ENCODE data around the gene CRACR2A. TPM values are rescaled to one million over a fixed set of nuclear protein-coding genes. Genes with fewer than 3 reads are reported as not detected.

Gene CRACR2A
- total and polyA plus RNA-seq, 2 of the 8 experiments (the other 6 are each of a cell fraction or from before 2014, with no cell fraction given): 0.85 to 3.2 TPM

DNA sequence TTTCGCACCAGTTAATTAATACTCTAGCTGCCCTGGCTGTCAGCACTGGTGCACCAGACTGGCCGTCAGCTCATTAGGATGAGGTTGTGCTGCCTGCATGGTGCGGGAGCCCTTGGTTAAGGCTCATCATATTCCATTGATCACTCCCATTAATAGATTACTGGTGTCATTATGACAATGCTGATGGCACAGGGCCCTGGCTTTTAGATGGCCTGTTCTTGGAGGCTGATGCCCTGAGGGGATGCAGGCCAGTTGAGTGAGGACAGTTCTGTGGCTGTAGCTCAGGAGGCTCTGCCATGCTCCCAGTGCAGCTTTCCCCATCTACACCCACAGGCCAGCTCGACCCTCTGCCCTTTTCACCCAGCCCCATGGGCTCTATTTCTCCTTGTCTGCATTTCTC, 135.3 kb downstream of the CRACR2A start:
- Histone ChIP-seq H2AFZ (ENCODE audit: low read length) (no peak overlapping the region), H2BK20ac (ENCODE audit: low read length) (no peak overlapping the region), H2BK15ac (ENCODE audit: low read length) (no peak overlapping the region), H3K23me2 (ENCODE audit: low read depth, low read length) (no peaks in the 10 kb centered on the region), H4K5ac (ENCODE audit: insufficient read length, low read depth, low read length) (no peak overlapping the region), H3K9me3 (ENCODE audit: insufficient read depth in 2 of 2, low read depth in 1 of 2, low read length in 1 of 2) (no peaks in the 10 kb centered on the region), H2BK5ac (ENCODE audit: low read depth, low read length) (0 out of 2 replicates have a peak overlapping the region, but pooled peaks have one; percentile 60), H3K56ac (replicated peaks; ENCODE audit: insufficient read length, low read depth, low read length) (no peak overlapping the region), H3K4me2 (ENCODE audit: insufficient read depth in 1 of 2, low read depth in 2 of 2, low read length in 2 of 2) (no peak overlapping the region), H3K36me3 (ENCODE audit: control insufficient read depth in 2 of 4, insufficient read depth in 4 of 4, low read length in 3 of 4) (no peaks in the 10 kb centered on the region), H4K8ac (ENCODE audit: extremely low read depth, insufficient read depth, low read length) (peak overlapping the region; percentile 7; the same call in 1 of the 2 replicates), H3K4me3 (ENCODE audit: extremely low read depth in 1 of 4, insufficient read depth in 2 of 4, low read depth in 3 of 4, low read length in 4 of 4) (no peak overlapping the region), H2AK5ac (ENCODE audit: low read depth, low read length) (peak overlapping the region; percentile 75; the same call in 1 of the 2 replicates), H2BK120ac (replicated peaks; ENCODE audit: low read depth, low read length) (no peak overlapping the region), H3K4me1 (replicated peaks in 1 of 4; ENCODE audit: control insufficient read depth in 3 of 4, insufficient read depth in 4 of 4, low read length in 3 of 4) (peaks cover 0 to 3% (median 0%) of the 10 kb centered on the region in 4 experiments; a peak in 2 of 7 replicates), H4K20me1 (replicated peaks in 1 of 2; ENCODE audit: control insufficient read depth in 1 of 2, insufficient read depth in 2 of 2, low read length in 2 of 2) (no peaks in the 10 kb centered on the region), H3K79me1 (ENCODE audit: low read depth, low read length) (no peaks in the 10 kb centered on the region), H3K23ac (ENCODE audit: insufficient read length) (no peak overlapping the region), H2BK12ac (ENCODE audit: low read depth, low read length) (no peak overlapping the region), H3K27ac (ENCODE audit: low read depth, low read length) (no peak overlapping the region), H3K79me2 (ENCODE audit: control insufficient read depth in 1 of 2, insufficient read depth in 2 of 2, low read length in 2 of 2) (no peaks in the 10 kb centered on the region), H3K4ac (replicated peaks; ENCODE audit: insufficient read length, low read depth, low read length) (no peak overlapping the region), H3K18ac (ENCODE audit: extremely low read depth, low read length) (no peak overlapping the region), H4K91ac (replicated peaks; ENCODE audit: insufficient read length, low read length) (no peak overlapping the region), H3K9ac (replicated peaks in 1 of 4; ENCODE audit: extremely low read depth in 1 of 4, low read depth in 3 of 4, low read length in 3 of 4) (no peak overlapping the region), H3K27me3 (replicated peaks in 1 of 4; ENCODE audit: control insufficient read depth in 3 of 4, extremely low read depth in 1 of 4, insufficient read depth in 3 of 4, low read length in 3 of 4) (peaks cover 0 to 2% (median 0%) of the 10 kb centered on the region in 4 experiments; a peak in 1 of 7 replicates), H3K14ac (ENCODE audit: insufficient read length) (no peak overlapping the region)
- ChIA-PET CTCF (ENCODE audit: partially characterized antibody) (interaction anchor here (0.6 to 2.2 kb wide), 10 partner anchors 9 to 318 kb away, joined by 3 to 9 read pairs (median 4); no protein-coding TSS in a partner anchor), POLR2A (ENCODE audit: partially characterized antibody) (no interaction called here)
- WGBS, 2 experiments (ENCODE audit: extremely low coverage in 1 of 2, insufficient coverage in 1 of 2, insufficient read length in 1 of 2, insufficient replicate concordance in 2 of 2, low coverage in 1 of 2, low lambda C conversion rate in 2 of 2, missing lambda C conversion rate in 1 of 2): 90% methylated on average over 4 of the region's 4 CpGs; no CpG with 5 or more reads in 1 of the 2 experiments
- no peak for FAIRE-seq
- TF ChIP-seq BRCA1 (IDR thresholded peaks at IDR 0.05; ENCODE audit: low read depth, low read length): no peak
- DNase-seq (ENCODE audit: low read depth in 1 of 2, low spot score in 2 of 2): no peak
